EL (cell line): ENCODE data around the gene COL24A1.
"Not testable (repeated sequence)": the region's sequence is repeated elsewhere in the genome, so short reads cannot be mapped to it uniquely, and the experiment has no call there.

Experiments used
- DNase-seq: peaks from one replicate; pipeline ENCODE4 v3.0.0-alpha.2; 2016

The COL24A1 gene

GRCh38 chr1:85983316-85983715 lies 173.3 kb downstream of the COL24A1 start:
- DNase-seq: no peak

GRCh38 chr1:85976516-85977205 lies 179.9 kb downstream of the COL24A1 start:
- no peak for DNase-seq

GRCh38 chr1:85975912-85976371 lies 180.6 kb downstream of the COL24A1 start:
- no peak for DNase-seq

- DNase-seq: no peak
Observed at GRCh38 chr1:85962457-85962856, 194.1 kb downstream of the COL24A1 start.

GRCh38 chr1:85957760-85958159 lies 198.8 kb downstream of the COL24A1 start:
- DNase-seq: no peak

GRCh38 chr1:85955218-85955617 lies 201.4 kb downstream of the COL24A1 start:
- DNase-seq: not testable (repeated sequence)

GRCh38 chr1:85952460-85952859 lies 204.1 kb downstream of the COL24A1 start:
- DNase-seq: no peak

GRCh38 chr1:85947186-85947585 lies 209.4 kb downstream of the COL24A1 start:
- DNase-seq: no peak

- DNase-seq: no peak
Observed at GRCh38 chr1:85943945-85944344, 212.6 kb downstream of the COL24A1 start.

- DNase-seq: no peak
Observed at GRCh38 chr1:85943526-85943925, 213.0 kb downstream of the COL24A1 start.

- DNase-seq: peak; percentile 3
Observed at GRCh38 chr1:85940656-85941306, 215.8 kb downstream of the COL24A1 start.

- no peak for DNase-seq
Observed at GRCh38 chr1:85938829-85939228, 217.7 kb downstream of the COL24A1 start.

GRCh38 chr1:85936470-85936869 lies 220.1 kb downstream of the COL24A1 start:
- no peak for DNase-seq

GRCh38 chr1:85936057-85936456 lies 220.5 kb downstream of the COL24A1 start:
- no peak for DNase-seq

- no peak for DNase-seq
Observed at GRCh38 chr1:85935234-85935633, 221.3 kb downstream of the COL24A1 start.

GRCh38 chr1:85934516-85934915 lies 222.1 kb downstream of the COL24A1 start:
- no peak for DNase-seq

GRCh38 chr1:85933961-85934360 lies 222.6 kb downstream of the COL24A1 start:
- no peak for DNase-seq

GRCh38 chr1:85911742-85912141 lies 244.8 kb downstream of the COL24A1 start:
- peak; percentile 3 for DNase-seq

- no peak for DNase-seq
Observed at GRCh38 chr1:85900921-85901320, 255.7 kb downstream of the COL24A1 start.

GRCh38 chr1:85898861-85899260 lies 257.7 kb downstream of the COL24A1 start:
- DNase-seq: peak; percentile 59

GRCh38 chr1:85894651-85895050 lies 261.9 kb downstream of the COL24A1 start:
- peak; percentile 54 for DNase-seq

GRCh38 chr1:85892366-85892765 lies 264.2 kb downstream of the COL24A1 start:
- no peak for DNase-seq

GRCh38 chr1:85889870-85890269 lies 266.7 kb downstream of the COL24A1 start:
- no peak for DNase-seq

GRCh38 chr1:85888921-85889320 lies 267.7 kb downstream of the COL24A1 start:
- no peak for DNase-seq
